GM18858 (cell line): ENCODE results near the gene NRP2.

Experiments used
- ATAC-seq: cut with Tn5 transposase; IDR thresholded peaks from one replicate; pipeline ENCODE4 v1.9.1; 2021; ENCODE audit not compliant: unreplicated experiment

Gene NRP2

DNA sequence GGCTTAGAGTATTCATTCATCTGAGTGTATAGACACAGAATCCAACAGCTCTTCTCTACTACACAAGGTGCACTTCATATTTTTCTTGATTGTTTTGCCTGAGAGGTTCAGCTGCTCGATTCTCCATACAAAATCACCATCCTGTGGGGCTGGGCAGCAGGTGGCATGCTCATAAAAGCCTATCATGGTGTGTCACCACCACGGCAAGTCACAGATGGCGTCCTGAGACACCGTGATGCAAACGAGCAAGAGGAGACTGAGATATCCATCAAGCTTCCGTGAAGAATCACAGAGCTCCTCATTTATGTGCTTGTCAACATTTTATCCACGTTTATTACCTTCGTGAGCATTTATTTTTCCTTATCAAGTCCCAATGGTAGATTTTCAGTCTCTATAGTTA, 22.4 kb upstream of the NRP2 start:
- no peak for ATAC-seq

DNA sequence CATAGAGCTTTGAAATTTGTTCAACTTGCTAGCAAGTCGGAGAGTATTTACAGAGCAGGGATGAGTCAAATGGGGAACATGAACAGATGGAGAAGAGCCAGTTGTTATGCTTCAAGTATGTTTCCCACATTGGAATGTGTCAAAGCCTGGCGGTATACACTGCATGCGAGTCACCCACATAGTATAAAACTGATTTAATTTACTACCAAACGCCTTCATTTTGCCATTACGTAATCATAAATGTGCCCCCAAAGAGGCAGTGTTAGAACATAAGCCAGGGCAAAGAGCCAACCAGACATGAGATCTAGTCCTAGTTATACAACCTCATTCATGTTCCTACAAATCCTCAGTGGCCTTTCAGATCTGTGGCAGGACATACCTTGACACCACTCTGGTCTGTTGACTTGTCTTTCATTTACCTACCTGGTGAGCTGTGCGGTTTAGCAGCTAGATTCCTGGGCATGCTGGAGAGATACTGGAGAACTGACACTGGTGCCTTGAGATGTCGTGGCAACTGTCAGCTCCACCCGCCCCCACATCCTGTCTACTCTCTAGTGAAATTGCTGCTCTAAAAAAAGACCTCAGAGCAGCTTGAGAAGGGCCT, 21.7 kb upstream of the NRP2 start:
- peak; percentile 54 for ATAC-seq

DNA sequence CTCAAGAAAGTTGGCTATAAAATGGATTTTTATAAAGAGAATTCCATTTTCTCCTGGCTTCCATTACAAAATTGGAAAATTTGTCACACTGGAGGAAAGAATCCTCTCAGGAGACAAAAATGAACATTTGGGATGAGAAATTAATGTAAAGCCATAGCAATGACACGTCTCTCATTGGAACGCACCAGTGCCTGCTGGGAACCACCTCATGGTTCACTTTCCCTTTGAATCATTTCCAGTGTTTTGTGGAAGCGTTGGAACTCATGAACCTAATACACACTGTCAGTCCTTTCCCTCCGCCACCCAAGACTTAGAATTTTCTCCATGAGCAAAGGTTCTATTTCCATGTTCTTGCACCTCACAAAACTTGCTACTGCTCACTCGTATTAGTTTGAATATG, 21.0 kb upstream of the NRP2 start:
- no peak for ATAC-seq

DNA sequence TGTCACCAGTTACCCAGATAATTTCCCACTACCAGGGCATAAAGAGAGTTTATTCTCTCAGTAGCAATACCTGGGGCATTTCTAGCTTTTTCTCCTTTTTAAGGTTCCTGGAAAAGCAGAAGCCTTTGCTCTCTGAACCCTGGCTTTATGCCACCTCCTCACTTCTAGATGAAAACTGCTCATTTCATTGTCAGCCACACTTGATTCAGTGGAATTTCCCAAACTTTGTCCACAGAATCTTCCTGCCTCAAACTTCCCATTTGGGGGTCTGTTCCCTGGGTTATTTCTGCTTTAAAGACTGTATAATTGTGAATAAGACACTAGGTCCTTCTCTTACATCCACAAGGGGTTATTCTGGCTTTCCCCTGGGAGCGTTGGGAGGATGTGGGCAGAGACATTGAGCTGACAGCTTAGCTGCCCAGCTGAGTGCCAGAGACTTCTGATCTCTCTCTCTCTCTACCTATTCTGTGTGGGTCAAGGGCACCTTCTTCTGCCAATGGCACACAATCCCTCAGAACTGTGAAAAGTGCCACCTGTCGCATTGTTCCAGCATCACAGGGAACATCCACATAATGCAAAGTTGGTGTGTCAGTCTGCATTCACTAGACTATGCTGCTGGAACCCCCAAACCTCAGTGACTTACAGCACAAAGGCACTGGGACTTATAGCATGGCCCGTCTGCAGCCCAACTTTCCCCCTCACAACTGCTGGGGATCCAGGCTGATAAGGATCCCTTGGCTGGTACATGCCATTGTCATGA, 19.9 kb upstream of the NRP2 start:
- no peak for ATAC-seq

DNA sequence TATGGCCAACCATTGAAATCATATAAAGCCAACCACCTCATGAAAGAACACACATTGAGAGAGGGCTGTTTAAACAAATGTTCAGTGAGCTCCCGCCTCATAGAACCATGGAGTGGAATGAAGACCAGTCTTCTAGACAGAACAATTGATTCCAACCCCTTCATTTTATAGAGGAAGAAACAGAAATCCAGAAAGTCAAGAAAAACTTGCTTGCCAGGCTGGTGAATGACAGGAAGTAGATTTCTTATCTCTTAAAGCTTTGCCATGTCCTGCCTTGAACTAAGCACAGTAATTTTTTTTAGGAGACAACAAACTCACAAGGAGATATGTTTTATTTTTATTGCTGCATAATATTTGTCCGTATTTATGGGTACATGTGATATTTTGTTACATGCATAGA, 16.5 kb upstream of the NRP2 start:
- no peak for ATAC-seq

GRCh38 chr2:205670292-205670691, 12.0 kb upstream of the NRP2 start:
- no peak for ATAC-seq

GRCh38 chr2:205673312-205673711, 9.0 kb upstream of the NRP2 start:
- ATAC-seq: no peak

- ATAC-seq: no peak
These were observed 6.3 kb upstream of the NRP2 start for GRCh38 chr2:205675861-205676516.

DNA sequence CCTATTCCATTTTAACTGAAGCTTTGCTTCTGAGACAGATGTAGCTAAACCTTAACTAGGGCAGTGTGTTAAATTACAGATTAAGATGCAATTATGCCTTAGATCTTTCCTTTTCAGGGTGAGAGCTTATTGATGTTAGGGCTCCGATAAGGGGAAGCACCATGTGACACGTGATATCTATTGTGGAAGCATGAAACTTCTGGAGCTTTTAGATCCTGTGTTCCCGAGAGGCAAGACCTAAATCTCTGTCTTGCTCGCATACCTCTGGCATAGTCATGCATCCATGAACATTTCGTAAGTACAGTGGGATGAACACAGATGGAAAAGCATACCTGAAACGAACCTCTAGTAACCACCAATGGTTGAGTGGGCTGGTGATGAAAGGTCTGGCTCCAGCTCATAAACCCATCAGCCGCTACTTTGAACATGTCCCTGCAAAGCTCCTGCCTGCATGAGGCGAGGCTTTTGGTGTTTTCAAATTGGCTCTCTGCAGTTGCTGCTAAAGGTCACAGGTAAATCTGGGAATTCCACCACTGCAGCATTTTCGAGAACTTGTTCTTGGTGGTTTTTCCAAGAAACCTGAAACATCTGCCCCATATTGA, 3.7 kb upstream of the NRP2 start:
- ATAC-seq: no peak

- no peak for ATAC-seq
These were observed 2.8 kb upstream of the NRP2 start for GRCh38 chr2:205679410-205680009.

DNA sequence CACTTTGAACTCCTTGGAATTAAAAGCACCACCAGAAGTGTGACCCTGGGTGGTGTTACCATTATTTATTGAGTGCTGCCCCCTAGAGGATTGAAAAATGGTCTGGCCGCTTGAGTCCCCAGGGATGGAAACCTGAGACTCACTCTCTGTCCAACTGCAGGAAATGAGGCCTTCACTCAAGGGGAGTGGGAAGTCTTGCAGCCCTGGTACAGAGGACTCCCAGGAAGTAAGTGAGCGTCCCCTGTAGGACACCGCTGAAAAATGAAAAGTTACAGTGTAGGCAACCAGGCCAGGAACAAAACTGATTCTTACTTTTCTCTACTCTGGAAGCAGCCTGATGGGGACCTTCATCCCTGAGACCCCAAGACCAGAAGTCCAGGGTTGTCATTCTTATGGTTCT, 2.2 kb upstream of the NRP2 start:
- ATAC-seq: peak; percentile 49

DNA sequence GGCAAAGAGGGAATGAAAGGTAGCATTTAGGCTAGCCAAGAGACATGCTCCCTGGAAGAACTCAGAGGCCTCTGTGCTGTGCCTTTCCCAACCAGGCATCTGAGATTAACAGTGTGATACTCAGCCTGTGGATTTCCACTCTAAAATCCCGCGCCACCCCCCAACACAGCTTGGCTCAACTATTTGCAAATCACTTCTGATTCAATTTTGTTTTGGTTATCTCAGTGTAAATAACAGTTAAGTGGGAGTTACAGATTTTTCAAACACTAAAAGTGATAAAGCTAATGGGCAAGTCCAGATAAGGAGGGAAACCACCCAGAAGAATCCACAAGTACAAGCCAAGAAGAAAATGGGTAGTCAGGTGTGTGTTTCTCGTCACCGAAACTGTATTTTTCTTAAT, 1.4 kb upstream of the NRP2 start:
- ATAC-seq: no peak

DNA sequence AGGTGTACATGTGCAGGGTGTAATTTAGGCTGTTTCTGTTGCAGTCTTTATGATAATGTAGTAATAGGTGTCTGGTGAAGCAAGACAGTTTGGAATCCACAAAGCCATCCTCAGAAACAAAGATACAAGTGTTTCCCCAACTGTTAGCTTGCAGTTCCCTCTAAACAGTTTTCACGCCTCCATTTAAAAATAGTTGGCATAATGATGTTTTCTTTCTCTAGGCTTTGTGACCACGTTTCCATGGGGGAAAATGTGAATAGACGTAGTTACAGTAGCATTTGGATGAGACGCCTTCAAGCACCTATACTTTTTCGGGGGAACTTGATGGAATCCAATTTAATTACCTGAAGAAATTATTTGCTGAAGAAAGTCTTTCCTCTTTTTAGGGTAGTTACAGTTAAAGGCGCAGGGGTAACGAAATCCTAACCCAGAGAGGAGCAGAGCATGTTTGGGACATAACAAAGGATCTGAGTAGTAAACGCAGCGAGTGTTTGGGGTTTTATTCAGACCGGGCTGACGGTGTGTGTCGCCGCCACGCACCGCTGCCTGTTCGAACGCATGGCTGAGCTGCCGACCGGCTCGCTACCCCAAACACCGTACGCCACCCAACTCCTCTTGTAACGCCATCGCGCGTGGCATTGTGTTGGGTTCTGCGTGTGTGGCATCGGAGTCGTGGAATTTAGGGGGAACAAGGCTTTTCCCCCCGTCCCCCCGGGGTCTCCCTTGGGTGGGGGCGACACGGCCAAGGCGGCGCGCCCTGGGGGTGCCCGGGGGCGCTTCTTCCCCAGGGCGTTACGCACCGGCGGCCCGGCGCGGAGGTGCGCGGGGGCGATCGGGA, 681 bp upstream of the NRP2 start:
- peak; percentile 20 for ATAC-seq

DNA sequence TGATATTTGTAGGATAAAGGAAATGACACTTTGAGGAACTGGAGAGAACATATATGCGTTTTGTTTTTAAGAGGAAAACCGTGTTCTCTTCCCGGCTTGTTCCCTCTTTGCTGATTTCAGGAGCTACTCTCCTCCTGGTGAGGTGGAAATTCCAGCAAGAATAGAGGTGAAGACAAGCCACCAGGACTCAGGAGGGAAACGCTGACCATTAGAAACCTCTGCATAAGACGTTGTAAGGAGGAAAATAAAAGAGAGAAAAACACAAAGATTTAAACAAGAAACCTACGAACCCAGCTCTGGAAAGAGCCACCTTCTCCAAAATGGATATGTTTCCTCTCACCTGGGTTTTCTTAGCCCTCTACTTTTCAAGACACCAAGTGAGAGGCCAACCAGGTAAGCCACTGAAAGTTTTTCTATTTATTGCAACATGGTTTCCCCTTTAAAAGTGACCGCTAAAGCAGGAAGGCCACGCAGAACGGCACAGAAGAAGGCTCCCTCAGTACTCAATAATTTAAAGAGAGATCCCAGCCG, 735 bp downstream of the NRP2 start:
- no peak for ATAC-seq

DNA sequence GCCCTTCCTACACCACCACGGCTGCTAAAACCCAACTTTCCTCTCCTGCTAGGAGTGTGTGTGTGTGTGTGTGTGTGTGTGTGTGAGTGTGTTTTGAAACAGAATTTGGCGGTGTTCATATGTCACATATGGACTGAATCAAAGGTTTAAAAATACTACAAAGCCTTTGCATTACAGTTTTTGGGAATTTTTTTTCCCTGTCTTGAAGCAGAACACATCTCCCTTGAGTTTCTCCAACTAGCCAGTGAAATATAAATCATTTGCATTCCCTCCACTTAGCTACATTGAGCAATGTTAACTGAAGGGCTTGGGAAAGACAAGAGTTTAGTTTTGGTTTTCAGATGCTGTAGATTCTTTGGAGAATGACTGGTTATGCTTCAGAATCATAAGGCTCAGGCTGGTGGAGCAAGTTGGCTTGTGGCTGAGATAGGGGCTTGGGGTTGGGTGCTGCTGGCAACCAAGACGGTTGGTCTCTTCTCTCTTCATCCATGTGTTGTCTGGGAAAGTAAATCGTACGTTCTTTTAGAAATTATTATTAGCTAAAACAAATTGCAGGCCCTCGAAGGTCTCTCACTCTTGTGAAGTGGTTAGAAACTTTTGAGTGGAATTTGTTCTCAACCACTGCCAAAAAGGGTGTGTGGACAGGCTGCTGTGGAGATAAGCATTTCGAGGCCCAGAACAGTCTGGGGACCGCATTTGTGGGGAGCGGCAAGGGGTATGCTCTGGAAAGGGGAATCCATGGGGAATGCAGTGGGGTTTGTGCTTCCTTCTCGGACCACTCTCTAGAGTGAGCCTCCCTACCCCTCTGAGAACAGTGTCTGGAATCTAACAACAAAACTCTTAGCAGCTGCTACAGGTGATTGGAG, 1.4 kb downstream of the NRP2 start:
- no peak for ATAC-seq

DNA sequence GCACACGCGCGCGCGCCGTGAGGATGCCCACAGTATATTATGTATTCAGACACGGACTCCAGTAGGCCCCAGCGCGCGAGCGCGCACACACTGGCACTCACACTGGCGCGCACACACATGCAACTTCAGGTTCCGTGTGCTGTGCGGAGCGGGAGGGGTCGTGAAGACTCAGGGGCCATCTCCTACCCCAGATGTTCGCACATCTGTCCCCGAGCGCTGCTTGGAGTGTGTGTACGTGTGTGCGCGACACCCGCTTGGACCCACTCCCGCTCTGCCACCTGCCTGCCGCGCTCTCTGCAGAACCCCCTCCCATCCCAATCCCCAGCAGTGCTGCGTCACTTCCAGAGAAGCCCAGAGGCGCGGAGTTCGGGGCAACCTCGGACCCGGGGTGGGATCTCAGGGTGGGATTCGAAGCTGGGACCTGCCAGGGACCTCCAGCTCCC, 2.6 kb downstream of the NRP2 start:
- ATAC-seq: no peak

DNA sequence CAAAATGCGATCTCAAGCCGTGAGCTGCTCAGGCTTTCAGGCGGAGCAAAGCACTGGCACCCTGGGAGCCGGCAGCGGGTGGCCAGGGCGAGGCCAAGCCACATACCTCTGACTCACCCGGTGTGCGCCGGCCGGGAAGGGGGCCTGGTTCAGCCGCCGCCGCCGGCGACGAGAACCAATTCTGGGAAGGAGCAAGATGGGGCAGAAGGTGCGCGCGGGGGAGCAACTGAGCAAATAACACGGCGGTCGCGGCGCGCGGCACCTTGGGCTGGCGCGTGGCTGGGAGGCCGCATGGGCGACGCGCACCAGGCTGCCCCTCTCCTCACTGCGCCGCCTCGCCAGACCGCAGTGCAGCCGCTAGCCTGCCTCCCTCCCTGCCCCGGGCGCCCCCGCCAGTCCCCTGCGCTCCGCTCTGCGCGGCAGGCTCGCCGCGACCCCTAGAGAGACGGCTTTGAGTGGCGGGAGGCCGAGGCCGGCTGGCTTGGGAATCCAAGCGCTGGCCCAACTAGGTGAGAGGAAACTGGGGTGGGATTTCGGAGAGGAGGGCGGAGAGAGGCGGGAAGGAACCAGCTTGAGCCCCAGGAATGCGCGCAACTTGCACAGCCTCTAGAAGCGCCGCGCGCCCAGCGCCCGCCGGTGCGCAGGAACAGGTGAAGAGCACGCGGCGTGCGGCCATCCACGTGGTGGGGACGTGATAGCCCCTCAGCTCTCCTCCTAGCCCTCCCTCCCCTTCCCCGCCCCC, 3.2 kb downstream of the NRP2 start:
- no peak for ATAC-seq

DNA sequence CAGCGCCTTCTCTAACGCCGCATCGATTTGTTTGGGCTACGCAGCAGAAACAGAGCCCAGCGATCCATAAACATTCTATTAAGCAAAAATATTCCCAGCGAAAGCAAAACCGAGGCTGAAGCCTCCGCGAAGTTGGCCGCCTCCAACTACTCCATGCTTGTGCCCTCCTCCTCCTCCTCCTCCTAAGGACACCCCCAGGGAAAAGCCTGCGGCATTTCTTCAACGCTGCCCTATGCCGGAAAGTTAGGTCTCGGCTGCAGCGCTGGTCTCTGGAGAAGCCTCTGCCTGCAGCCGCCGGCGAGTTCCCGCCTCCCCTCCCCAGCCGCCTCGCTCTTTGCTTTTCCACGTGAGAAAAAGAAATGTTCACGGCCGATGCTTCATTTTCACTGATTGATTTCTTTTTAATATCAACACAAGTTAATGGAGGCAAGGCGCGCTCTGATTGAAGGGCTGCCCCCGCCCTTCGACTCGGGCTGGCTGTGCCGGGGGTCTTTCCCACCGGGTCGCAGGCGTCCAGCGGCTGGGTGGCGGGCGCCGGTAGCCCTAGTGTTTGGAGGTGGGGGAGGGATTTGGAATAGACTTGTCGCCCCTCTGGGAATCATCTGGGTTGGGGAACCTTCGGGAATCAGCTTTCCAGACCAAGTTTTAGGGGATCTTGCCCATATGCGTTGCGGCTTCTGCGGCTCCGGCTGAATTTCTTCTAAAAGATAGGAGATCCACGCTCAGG, 3.9 kb downstream of the NRP2 start:
- ATAC-seq: no peak
